Measurements from ENCODE around the gene ISYNA1. TPM values are rescaled to one million over a fixed set of nuclear protein-coding genes. Genes with fewer than 3 reads are reported as not detected.
A peak's percentile ranks its signal among the peaks of the same experiment; 100 is the strongest.

The ISYNA1 gene
- total RNA-seq, 1 donor from 2014 or later: 81.7 TPM

GRCh38 chr19:18476507-18477041 is 38.6 kb upstream of the ISYNA1 start:
- Histone ChIP-seq H3K27me3 (no peaks in the 10 kb centered on the region), H2AFZ (replicated peaks) (no peak overlapping the region), H3K9ac (no peak overlapping the region), H4K20me1 (ENCODE audit: low read depth) (peaks cover 34% of the 10 kb centered on the region), H3K79me2 (ENCODE audit: low read depth) (peaks cover 9% of the 10 kb centered on the region), H3K27ac (no peak overlapping the region), H3K4me3 (no peak overlapping the region), H3K36me3 (no peaks in the 10 kb centered on the region), H3K9me3 (ENCODE audit: low read depth) (no peaks in the 10 kb centered on the region), H3F3A (ENCODE audit: low read depth) (no peaks in the 10 kb centered on the region), H3K4me2 (no peak overlapping the region), H3K4me1 (no peaks in the 10 kb centered on the region)
- peaks cover 22% of the 10 kb centered on the region for H3K4me1 Mint-ChIP-seq
- peak overlapping the region; percentile 7 for H3K27ac Mint-ChIP-seq
- peak overlapping the region; percentile 12 for H3K4me3 Mint-ChIP-seq
- no peak for DNase-seq (ENCODE audit: low spot score)
- H3K27me3 Mint-ChIP-seq (ENCODE audit: insufficient read depth, low read depth): no peaks in the 10 kb centered on the region
- peaks cover 7% of the 10 kb centered on the region for H3K36me3 Mint-ChIP-seq
- TF ChIP-seq EZH2phosphoT487 (IDR thresholded peaks at IDR 0.05) (no peak), CTCF (IDR thresholded peaks at IDR 0.05) (no peak), EZH2 (IDR thresholded peaks at IDR 0.05) (no peak)
- H3K9me3 Mint-ChIP-seq: peaks cover 6% of the 10 kb centered on the region

DNA sequence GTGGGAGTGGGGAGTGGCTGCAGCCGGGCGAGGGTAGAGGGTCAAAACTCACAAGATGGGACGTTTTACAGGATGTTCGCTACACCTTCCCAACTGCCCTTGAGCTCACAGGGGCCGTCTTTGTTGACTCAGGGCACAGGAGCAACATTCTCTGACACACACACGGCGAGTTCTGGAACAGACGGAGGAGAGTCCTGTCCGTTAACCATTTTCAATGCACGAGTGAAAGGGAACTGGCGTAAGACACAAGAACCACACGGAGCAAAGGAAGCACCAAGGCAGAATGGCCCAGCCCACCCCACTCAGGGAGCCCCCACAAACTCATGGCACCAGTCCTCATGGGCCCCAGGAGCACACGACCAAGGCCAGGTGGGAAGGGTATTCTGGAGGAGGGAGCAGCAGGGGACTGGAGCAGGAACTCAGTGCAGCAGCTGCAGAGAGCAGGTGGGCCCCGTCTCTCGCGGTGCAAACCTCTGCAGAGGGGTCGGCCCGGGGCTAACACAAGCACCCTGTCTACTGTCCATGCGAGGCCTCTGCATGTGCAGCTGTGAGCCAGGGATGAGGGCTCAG is 37.9 kb upstream of the ISYNA1 start:
- no peak overlapping the region for H2AFZ ChIP-seq (replicated peaks)
- no peak for TF ChIP-seq EZH2 (IDR thresholded peaks at IDR 0.05)
- TF ChIP-seq EZH2phosphoT487 (IDR thresholded peaks at IDR 0.05): no peak
- TF ChIP-seq CTCF (IDR thresholded peaks at IDR 0.05): no peak
- H4K20me1 ChIP-seq (ENCODE audit: low read depth): peaks cover 34% of the 10 kb centered on the region
- no peak overlapping the region for H3K4me3 ChIP-seq
- Mint-ChIP-seq H3K36me3 (peaks cover 7% of the 10 kb centered on the region), H3K9me3 (peaks cover 2% of the 10 kb centered on the region), H3K27me3 (ENCODE audit: insufficient read depth, low read depth) (no peaks in the 10 kb centered on the region), H3K4me1 (peaks cover 22% of the 10 kb centered on the region), H3K27ac (peak overlapping the region; percentile 5), H3K4me3 (peak overlapping the region; percentile 6)
- H3K4me2 ChIP-seq: no peak overlapping the region
- no peaks in the 10 kb centered on the region for H3K36me3 ChIP-seq
- H3K4me1 ChIP-seq: no peaks in the 10 kb centered on the region
- no peaks in the 10 kb centered on the region for H3K9me3 ChIP-seq (ENCODE audit: low read depth)
- no peak overlapping the region for H3K27ac ChIP-seq
- no peaks in the 10 kb centered on the region for H3K27me3 ChIP-seq
- no peaks in the 10 kb centered on the region for H3F3A ChIP-seq (ENCODE audit: low read depth)
- H3K9ac ChIP-seq: no peak overlapping the region
- no peak for DNase-seq (ENCODE audit: low spot score)
- peaks cover 9% of the 10 kb centered on the region for H3K79me2 ChIP-seq (ENCODE audit: low read depth)

DNA sequence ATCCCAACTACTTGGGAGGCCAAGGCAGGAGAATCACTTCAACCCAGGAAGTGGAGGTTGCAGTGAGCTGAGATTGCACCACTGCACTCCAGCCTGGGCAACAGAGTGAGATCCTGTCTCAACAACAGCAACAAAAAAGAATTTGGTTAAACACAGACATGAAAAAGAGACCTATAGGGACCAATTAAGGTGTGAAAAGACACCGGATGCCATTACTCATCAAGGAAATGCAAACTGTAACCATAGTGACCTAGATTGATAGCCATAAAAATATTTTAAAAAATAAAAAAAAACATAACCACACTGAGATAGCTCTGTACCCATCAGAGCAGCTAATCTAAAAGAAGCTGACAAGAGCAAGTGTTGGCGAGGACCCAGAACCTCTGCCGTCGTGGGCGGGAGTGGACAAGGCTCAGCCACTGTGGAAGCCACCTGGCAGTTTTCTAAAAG is 37.1 kb upstream of the ISYNA1 start:
- Histone ChIP-seq H3K9ac (no peak overlapping the region), H2AFZ (replicated peaks) (no peak overlapping the region), H3K9me3 (ENCODE audit: low read depth) (no peaks in the 10 kb centered on the region), H3K4me3 (no peak overlapping the region), H3K4me2 (no peak overlapping the region), H3F3A (ENCODE audit: low read depth) (no peaks in the 10 kb centered on the region), H4K20me1 (ENCODE audit: low read depth) (peaks cover 41% of the 10 kb centered on the region), H3K27me3 (no peaks in the 10 kb centered on the region), H3K36me3 (no peaks in the 10 kb centered on the region), H3K27ac (no peak overlapping the region), H3K4me1 (no peaks in the 10 kb centered on the region), H3K79me2 (ENCODE audit: low read depth) (peaks cover 9% of the 10 kb centered on the region)
- Mint-ChIP-seq H3K27me3 (ENCODE audit: insufficient read depth, low read depth) (no peaks in the 10 kb centered on the region), H3K36me3 (peaks cover 7% of the 10 kb centered on the region), H3K9me3 (peaks cover 2% of the 10 kb centered on the region), H3K27ac (no peak overlapping the region), H3K4me1 (peaks cover 26% of the 10 kb centered on the region), H3K4me3 (no peak overlapping the region)
- no peak for TF ChIP-seq CTCF (IDR thresholded peaks at IDR 0.05)
- no peak for TF ChIP-seq EZH2phosphoT487 (IDR thresholded peaks at IDR 0.05)
- no peak for TF ChIP-seq EZH2 (IDR thresholded peaks at IDR 0.05)
- DNase-seq (ENCODE audit: low spot score): no peak
